Stimulated activated CD4-positive, alpha-beta T cell treated with anti-CD3 and anti-CD28 coated beads, Interleukin-12 subunit alpha, Interleukin-12 subunit beta, amount 100 ng/mL, for 4 hours (primary cell): ENCODE results near the gene LMF1.
"Not testable (repeated sequence)": the region's sequence is repeated elsewhere in the genome, so short reads cannot be mapped to it uniquely, and the experiment has no call there.

ENCODE experiments used
- DNase-seq: peaks from one replicate; pipeline ENCODE4 v3.0.0-alpha.2; 2020

The LMF1 gene

GRCh38 chr16:841455-842060, 129.2 kb downstream of the LMF1 start:
- no peak for DNase-seq

GRCh38 chr16:840561-841454, 130.0 kb downstream of the LMF1 start:
- no peak for DNase-seq

- no peak for DNase-seq
Measured at GRCh38 chr16:839643-840408, 131.0 kb downstream of the LMF1 start.

- no peak for DNase-seq
Measured at GRCh38 chr16:838741-839140, 132.0 kb downstream of the LMF1 start.

DNA sequence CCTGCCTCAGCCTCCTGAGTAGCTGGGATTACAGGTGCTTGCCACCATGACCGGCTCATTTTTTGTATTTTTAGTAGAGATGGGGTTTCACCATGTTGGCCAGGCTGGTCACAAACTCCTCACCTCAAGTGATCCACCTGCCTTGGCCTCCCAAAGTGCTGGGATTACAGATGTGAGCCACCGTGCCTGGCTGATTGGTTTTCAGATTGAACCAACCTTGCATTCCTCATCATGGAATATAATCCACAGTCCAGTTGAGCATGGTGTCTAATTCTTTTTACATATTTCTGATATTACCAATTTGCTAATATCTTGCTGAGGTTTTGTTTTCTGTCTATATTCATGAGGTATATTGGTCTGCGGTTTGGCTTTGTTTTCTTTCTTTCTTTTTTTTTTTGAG, 134.0 kb downstream of the LMF1 start:
- DNase-seq: not testable (repeated sequence)

DNA sequence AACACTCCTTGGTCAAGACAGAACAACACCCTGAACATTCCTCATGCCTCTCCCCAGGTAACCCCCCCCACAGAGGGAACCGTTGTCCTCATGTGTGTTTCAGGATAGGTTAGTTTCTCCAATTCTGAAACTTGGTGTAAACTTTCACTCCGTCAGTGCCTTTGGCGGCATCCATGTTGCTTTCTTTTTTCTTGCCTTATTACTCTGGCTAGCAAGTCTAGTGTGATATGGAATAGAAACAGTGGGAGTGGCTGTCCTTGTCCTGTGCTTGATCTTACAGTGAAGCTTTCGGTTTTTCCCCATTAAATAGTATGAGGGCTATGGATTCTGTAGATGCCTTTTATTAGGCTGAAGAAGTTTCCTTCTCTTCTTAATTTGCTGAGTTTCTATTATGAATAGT, 134.6 kb downstream of the LMF1 start:
- DNase-seq: no peak

GRCh38 chr16:835373-835772, 135.4 kb downstream of the LMF1 start:
- DNase-seq: no peak

- DNase-seq: no peak
Measured at GRCh38 chr16:833411-833810, 137.4 kb downstream of the LMF1 start.

DNA sequence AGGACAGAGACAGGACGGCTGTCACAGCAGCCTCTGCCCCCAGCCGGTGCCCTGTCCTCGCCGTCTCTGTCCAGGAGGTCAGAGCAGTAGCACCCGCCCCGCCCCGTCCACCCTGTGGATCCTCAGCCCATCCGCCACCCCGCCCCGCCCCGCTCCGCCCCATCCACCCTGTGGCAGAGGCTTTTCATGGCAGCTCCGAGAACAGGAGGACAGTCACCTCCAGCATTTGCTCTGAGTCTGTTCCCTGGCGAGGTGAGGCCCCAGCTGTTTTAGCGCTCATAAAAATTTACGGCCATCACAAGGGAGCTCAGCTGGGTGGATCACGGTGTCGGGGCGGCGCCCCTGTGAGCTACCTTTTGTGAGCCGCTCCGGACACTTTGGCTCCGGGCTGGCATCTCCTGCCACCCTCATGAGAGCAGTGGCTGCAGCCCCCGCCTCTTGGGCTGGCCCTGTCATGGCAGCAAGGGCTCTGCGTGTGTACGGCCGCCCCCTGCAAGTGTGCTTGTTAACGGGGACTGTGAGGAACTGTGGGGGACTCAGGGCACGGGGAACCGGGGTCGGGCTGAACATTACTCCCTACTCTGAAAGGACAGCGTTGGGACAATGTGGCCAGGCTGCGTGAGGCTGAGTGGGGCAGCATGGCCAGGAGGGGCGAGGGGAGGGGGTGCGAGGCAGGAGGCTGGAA, 138.0 kb downstream of the LMF1 start:
- no peak for DNase-seq

- no peak for DNase-seq
Measured at GRCh38 chr16:831571-832413, 139.0 kb downstream of the LMF1 start.

- no peak for DNase-seq
Measured at GRCh38 chr16:830871-831570, 139.8 kb downstream of the LMF1 start.

DNA sequence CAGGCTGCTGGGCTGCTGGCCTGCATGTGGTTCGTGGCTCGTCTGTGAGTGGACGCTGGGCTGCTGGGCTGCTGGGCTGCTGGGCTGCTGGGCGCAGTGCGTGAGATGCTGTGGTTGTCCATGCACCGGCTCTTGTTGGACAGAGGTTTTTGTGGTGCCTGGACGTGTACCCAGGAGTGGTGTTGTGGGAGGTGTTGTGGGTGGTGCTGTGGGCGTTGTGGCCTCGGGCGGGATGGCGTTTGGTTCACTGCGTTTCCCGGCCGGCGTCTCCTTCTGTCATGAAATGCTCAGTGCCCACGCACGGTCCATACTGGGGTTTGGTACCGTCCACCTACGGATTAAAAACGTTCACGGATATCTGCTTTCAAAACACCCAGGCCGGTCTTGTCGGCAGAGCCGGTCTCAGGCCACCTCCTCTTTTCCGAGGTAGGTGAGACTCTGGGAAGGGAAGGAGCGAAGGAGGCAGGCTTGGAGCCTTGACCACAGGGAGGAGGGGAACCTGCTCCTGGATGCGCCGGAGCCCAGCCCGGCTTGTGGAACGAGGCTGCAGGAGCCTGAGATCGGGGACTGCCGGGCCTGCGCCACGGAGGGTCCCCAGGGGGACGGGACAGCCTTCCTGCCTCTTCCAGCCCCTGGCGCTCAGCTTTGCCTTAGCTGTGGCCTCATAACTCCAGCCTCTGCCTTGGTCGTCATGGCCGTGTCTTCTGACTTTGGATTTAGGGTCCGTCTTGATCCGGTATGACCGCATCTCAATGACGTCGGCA, 140.5 kb downstream of the LMF1 start:
- no peak for DNase-seq

GRCh38 chr16:828891-829290, 141.9 kb downstream of the LMF1 start:
- no peak for DNase-seq

GRCh38 chr16:827513-827912, 143.3 kb downstream of the LMF1 start:
- DNase-seq: no peak

GRCh38 chr16:825341-826061, 145.3 kb downstream of the LMF1 start:
- no peak for DNase-seq

- no peak for DNase-seq
Measured at GRCh38 chr16:824601-825000, 146.2 kb downstream of the LMF1 start.

GRCh38 chr16:824194-824593, 146.6 kb downstream of the LMF1 start:
- DNase-seq: no peak

DNA sequence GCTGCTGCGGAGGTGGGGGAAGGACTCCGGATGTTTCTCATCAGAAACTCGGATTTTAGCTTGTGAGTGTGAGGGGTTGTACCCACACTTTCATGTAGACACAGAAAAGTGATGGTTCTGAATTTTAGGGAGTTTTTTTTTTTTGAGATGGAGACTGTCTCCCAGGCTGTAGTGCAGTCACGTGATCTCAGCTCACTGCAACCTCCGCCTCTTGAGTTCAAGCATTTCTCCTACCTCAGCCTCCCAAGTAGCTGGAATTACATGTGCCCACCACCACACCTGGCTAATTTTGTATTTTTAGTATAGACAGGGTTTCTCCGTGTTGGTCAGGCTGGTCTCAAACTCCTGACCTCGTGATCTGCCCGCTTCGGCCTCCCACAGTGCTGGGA, 147.9 kb downstream of the LMF1 start:
- no peak for DNase-seq

DNA sequence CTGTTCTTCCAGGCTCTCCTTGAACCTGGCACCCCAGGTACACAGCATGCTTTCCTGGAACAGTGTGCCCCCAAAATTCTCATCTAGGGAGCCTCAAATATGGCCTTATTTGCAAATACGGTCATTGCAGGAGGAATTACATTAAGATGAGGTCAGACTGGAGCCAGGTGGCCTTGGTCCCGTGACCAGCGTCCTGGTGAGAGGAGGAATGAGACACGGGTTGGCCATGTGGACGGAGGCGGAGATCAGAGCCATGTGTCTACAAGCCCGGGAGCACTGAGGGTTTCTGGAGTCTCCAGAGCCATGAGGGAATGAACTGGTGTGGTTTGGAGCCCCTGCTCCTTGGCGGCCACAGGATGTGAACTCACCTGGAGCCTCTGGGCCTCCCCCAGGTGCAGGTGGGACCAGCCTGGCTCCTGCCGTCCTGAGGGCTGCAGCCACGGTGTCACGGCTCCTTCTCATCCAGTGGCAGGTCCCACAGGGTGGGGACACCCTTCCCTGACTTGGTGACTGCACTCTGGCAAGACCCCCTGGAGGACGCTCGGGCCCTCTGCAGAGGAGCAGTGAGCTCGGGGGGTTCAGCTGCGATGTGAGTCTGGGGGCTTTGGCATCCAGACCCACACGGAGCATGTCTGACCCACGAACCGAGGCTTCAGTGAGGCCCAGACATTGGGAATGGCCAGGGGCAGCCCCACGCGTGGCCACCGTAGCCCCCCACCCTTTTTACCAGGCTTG, 148.4 kb downstream of the LMF1 start:
- no peak for DNase-seq
